ENCODE data around the gene SLC35F3. TPM values are rescaled to one million over a fixed set of nuclear protein-coding genes. Genes with fewer than 3 reads are reported as not detected.

The SLC35F3 gene
- polyA plus RNA-seq, 1 of the 3 experiments (the other 2 are of a cell fraction): 0.87 TPM

DNA sequence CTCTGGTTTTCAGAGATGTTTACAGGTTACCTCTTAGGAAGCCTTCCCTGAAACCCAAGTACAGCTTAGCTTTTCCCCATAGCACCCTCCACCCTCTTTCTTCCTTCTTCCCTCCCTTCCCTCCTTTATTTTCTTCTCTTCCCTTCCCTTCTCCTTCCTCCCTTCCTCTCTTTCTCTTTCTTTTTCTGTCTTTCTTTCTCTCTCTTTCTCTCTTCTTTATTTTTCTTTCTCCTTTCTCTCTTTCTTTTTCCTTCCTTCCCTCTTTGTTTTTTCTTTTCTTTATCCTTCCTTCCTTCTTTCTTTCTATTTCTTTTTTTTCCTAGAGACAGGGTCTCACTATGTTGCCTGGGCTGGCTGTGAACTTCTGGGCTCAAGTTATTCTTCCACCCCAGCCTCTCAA lies 231.6 kb downstream of the SLC35F3 start:
- Histone ChIP-seq H3K4me3 (ENCODE audit: low read depth in 2 of 2, low read length in 1 of 2) (no peak overlapping the region), H3K27ac (ENCODE audit: low read depth in 2 of 2, low read length in 1 of 2) (no peak overlapping the region), H4K20me1 (ENCODE audit: insufficient read depth) (no peaks in the 10 kb centered on the region), H3K27me3 (ENCODE audit: insufficient read depth) (no peaks in the 10 kb centered on the region), H3K79me2 (ENCODE audit: insufficient read depth) (no peaks in the 10 kb centered on the region), H3K36me3 (replicated peaks in 1 of 2; ENCODE audit: control insufficient read depth in 1 of 2, insufficient read depth in 2 of 2, low read length in 1 of 2) (no peaks in the 10 kb centered on the region), H3K9ac (no peak overlapping the region), H3K4me1 (ENCODE audit: control insufficient read depth in 1 of 2, insufficient read depth in 2 of 2, low read depth in 1 of 2, low read length in 1 of 2) (peaks cover 0 to 8% of the 10 kb centered on the region in 2 experiments; a peak in 2 of 4 replicates), H2AFZ (ENCODE audit: low read depth) (no peak overlapping the region), H3K4me2 (no peak overlapping the region), H3K9me2 (no peaks in the 10 kb centered on the region), H3F3A (replicated peaks; ENCODE audit: insufficient read depth) (peaks cover 7% of the 10 kb centered on the region), H3K9me3 (no peaks in the 10 kb centered on the region)
- no peak for DNase-seq
- TF ChIP-seq MXI1 (IDR thresholded peaks at IDR 0.05; ENCODE audit: low read depth, low read length): no peak
- TF ChIP-seq, protein P1, sequence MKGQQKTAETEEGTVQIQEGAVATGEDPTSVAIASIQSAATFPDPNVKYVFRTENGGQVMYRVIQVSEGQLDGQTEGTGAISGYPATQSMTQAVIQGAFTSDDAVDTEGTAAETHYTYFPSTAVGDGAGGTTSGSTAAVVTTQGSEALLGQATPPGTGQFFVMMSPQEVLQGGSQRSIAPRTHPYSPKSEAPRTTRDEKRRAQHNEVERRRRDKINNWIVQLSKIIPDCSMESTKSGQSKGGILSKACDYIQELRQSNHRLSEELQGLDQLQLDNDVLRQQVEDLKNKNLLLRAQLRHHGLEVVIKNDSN (IDR thresholded peaks at IDR 0.05; ENCODE audit: borderline replicate concordance, low read depth): no peak
- TF ChIP-seq SIN3A (IDR thresholded peaks at IDR 0.05; ENCODE audit: borderline replicate concordance, low read depth, low read length): no peak
- no peak for TF ChIP-seq EZH2phosphoT487 (IDR thresholded peaks at IDR 0.05; ENCODE audit: borderline replicate concordance, low read depth)
- no peak for TF ChIP-seq TEAD4 (IDR thresholded peaks at IDR 0.05; ENCODE audit: borderline replicate concordance, insufficient read depth)
- TF ChIP-seq FOSL2 (IDR thresholded peaks at IDR 0.05; ENCODE audit: borderline replicate concordance, low read depth): no peak
- TF ChIP-seq RFX5 (IDR thresholded peaks at IDR 0.05; ENCODE audit: low read length): no peak
- TF ChIP-seq, protein P2, sequence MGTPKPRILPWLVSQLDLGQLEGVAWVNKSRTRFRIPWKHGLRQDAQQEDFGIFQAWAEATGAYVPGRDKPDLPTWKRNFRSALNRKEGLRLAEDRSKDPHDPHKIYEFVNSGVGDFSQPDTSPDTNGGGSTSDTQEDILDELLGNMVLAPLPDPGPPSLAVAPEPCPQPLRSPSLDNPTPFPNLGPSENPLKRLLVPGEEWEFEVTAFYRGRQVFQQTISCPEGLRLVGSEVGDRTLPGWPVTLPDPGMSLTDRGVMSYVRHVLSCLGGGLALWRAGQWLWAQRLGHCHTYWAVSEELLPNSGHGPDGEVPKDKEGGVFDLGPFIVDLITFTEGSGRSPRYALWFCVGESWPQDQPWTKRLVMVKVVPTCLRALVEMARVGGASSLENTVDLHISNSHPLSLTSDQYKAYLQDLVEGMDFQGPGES (IDR thresholded peaks at IDR 0.05; ENCODE audit: low read depth, low read length): no peak
- TF ChIP-seq JUND (IDR thresholded peaks at IDR 0.05): no peak
- TF ChIP-seq NRF1 (IDR thresholded peaks at IDR 0.05; ENCODE audit: low read depth, low read length): no peak
- TF ChIP-seq RXRA (IDR thresholded peaks at IDR 0.05; ENCODE audit: borderline replicate concordance, low read depth): no peak
- no peak for TF ChIP-seq YY1 (IDR thresholded peaks at IDR 0.05; ENCODE audit: low read depth)
- TF ChIP-seq ELF1 (IDR thresholded peaks at IDR 0.05): no peak
- no peak for TF ChIP-seq RAD21 (IDR thresholded peaks at IDR 0.05; ENCODE audit: low read length)
- POLR2A ChIA-PET: no interaction called here
- CTCF ChIA-PET: interaction anchor here (1.0 to 1.2 kb wide), 3 partner anchors 25 to 741 kb away, joined by 3 read pairs; no protein-coding TSS in a partner anchor

DNA sequence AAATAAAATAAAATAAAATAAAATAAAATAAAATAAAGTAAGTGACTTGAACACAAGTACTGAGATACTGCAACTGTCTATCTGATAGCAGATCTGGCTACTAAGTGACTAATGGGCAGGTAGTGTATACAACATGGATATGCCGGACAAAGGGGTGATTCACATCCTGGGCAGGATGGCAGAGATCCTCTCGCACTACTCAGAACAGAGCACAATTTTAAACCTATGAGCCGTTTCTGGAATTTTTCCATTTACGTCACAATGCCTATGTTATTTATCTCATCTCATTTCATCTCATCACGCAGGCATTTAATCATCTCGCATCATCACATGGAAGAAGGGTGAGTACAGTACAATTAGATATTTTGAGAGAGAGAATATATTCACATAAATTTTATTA lies 235.5 kb downstream of the SLC35F3 start:
- Histone ChIP-seq H3K27ac (ENCODE audit: low read depth in 2 of 2, low read length in 1 of 2) (peak overlapping the region in 1 of 2 experiments; percentile 79; a peak in 2 of 4 replicates), H3K36me3 (replicated peaks in 1 of 2; ENCODE audit: control insufficient read depth in 1 of 2, insufficient read depth in 2 of 2, low read length in 1 of 2) (no peaks in the 10 kb centered on the region), H3K9me3 (no peaks in the 10 kb centered on the region), H2AFZ (ENCODE audit: low read depth) (no peak overlapping the region), H3K27me3 (ENCODE audit: insufficient read depth) (no peaks in the 10 kb centered on the region), H4K20me1 (ENCODE audit: insufficient read depth) (no peaks in the 10 kb centered on the region), H3K4me2 (no peak overlapping the region), H3K4me1 (ENCODE audit: control insufficient read depth in 1 of 2, insufficient read depth in 2 of 2, low read depth in 1 of 2, low read length in 1 of 2) (peaks cover 0 to 8% of the 10 kb centered on the region in 2 experiments; a peak in 1 of 4 replicates), H3K9ac (no peak overlapping the region), H3F3A (replicated peaks; ENCODE audit: insufficient read depth) (peaks cover 11% of the 10 kb centered on the region), H3K4me3 (ENCODE audit: low read depth in 2 of 2, low read length in 1 of 2) (no peak overlapping the region), H3K79me2 (ENCODE audit: insufficient read depth) (no peaks in the 10 kb centered on the region), H3K9me2 (no peaks in the 10 kb centered on the region)
- 15% methylated on average over 6 of the region's 6 CpGs for WGBS (ENCODE audit: low lambda C conversion rate)
- POLR2A ChIA-PET: no interaction called here
- CTCF ChIA-PET: no interaction called here
- no peak for DNase-seq
- TF ChIP-seq POLR2AphosphoS5 (IDR thresholded peaks at IDR 0.05; ENCODE audit: low read depth, low read length): peak; percentile 23; the same call in 1 of the 2 replicates
- peak; percentile 82 for TF ChIP-seq TCF12 (IDR thresholded peaks at IDR 0.05)
- peak; percentile 77 for TF ChIP-seq NFIC (IDR thresholded peaks at IDR 0.05; ENCODE audit: borderline replicate concordance)
- TF ChIP-seq, protein P3, sequence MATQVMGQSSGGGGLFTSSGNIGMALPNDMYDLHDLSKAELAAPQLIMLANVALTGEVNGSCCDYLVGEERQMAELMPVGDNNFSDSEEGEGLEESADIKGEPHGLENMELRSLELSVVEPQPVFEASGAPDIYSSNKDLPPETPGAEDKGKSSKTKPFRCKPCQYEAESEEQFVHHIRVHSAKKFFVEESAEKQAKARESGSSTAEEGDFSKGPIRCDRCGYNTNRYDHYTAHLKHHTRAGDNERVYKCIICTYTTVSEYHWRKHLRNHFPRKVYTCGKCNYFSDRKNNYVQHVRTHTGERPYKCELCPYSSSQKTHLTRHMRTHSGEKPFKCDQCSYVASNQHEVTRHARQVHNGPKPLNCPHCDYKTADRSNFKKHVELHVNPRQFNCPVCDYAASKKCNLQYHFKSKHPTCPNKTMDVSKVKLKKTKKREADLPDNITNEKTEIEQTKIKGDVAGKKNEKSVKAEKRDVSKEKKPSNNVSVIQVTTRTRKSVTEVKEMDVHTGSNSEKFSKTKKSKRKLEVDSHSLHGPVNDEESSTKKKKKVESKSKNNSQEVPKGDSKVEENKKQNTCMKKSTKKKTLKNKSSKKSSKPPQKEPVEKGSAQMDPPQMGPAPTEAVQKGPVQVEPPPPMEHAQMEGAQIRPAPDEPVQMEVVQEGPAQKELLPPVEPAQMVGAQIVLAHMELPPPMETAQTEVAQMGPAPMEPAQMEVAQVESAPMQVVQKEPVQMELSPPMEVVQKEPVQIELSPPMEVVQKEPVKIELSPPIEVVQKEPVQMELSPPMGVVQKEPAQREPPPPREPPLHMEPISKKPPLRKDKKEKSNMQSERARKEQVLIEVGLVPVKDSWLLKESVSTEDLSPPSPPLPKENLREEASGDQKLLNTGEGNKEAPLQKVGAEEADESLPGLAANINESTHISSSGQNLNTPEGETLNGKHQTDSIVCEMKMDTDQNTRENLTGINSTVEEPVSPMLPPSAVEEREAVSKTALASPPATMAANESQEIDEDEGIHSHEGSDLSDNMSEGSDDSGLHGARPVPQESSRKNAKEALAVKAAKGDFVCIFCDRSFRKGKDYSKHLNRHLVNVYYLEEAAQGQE (IDR thresholded peaks at IDR 0.05; ENCODE audit: low read depth, low read length): no peak
- TF ChIP-seq, protein P4, sequence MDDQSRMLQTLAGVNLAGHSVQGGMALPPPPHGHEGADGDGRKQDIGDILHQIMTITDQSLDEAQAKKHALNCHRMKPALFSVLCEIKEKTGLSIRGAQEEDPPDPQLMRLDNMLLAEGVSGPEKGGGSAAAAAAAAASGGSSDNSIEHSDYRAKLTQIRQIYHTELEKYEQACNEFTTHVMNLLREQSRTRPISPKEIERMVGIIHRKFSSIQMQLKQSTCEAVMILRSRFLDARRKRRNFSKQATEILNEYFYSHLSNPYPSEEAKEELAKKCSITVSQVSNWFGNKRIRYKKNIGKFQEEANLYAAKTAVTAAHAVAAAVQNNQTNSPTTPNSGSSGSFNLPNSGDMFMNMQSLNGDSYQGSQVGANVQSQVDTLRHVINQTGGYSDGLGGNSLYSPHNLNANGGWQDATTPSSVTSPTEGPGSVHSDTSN (IDR thresholded peaks at IDR 0.05): peak; percentile 73; the same call in 1 of the 2 replicates
- TF ChIP-seq JUND (IDR thresholded peaks at IDR 0.05): peak; percentile 86
- no peak for TF ChIP-seq RAD21 (IDR thresholded peaks at IDR 0.05; ENCODE audit: low read length)
- TF ChIP-seq, protein P5, sequence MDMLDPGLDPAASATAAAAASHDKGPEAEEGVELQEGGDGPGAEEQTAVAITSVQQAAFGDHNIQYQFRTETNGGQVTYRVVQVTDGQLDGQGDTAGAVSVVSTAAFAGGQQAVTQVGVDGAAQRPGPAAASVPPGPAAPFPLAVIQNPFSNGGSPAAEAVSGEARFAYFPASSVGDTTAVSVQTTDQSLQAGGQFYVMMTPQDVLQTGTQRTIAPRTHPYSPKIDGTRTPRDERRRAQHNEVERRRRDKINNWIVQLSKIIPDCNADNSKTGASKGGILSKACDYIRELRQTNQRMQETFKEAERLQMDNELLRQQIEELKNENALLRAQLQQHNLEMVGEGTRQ (IDR thresholded peaks at IDR 0.05; ENCODE audit: borderline replicate concordance, low read depth, low read length): no peak
- TF ChIP-seq EP300 (IDR thresholded peaks at IDR 0.05; ENCODE audit: borderline replicate concordance in 1 of 2, low read depth in 1 of 2, low read length in 1 of 2): peak in 1 of 2 experiments; percentile 90; a peak in 2 of 4 replicates
- TF ChIP-seq FOXM1 (IDR thresholded peaks at IDR 0.05; ENCODE audit: low read depth): peak; percentile 77; the same call in 1 of the 2 replicates
- TF ChIP-seq MEF2A (IDR thresholded peaks at IDR 0.05; ENCODE audit: borderline replicate concordance, low read depth): peak; percentile 25; the same call in 1 of the 2 replicates

Data from SK-N-SH (cell line).